Fibroblast of the aortic adventitia (primary cell): Measurements from ENCODE around the gene TMIGD2. TPM values are rescaled to one million over a fixed set of nuclear protein-coding genes. Genes with fewer than 3 reads are reported as not detected.

Source experiments
- DNase-seq: peaks from one replicate; pipeline ENCODE4 v3.0.0-alpha.2; 2010; ENCODE audit warnings: low read depth
- H3K4me3 ChIP-seq: 2 replicates; pipeline ENCODE4 v1.5.1; 2011; ENCODE audit warnings: low read depth, mild to moderate bottlenecking, control low read depth, low read length, moderate library complexity
- total RNA-seq: library from RNA; depleted of rRNA; stranded (reverse); fragments of >200 nt; gene quantifications from 2 replicates; pipeline ENCODE4 v1.2.3, GENCODE V29; 2012; ENCODE audit warnings: low replicate concordance
- TF ChIP-seq, protein P1 (sequence below): IDR thresholded peaks from 2 replicates; pipeline ENCODE4 v1.5.1; 2011; ENCODE audit warnings: mild to moderate bottlenecking, low read length, control low read depth, inconsistent platforms; ENCODE audit not compliant: insufficient read depth

The TMIGD2 gene
- total RNA-seq, 1 donor, result not detected

DNA sequence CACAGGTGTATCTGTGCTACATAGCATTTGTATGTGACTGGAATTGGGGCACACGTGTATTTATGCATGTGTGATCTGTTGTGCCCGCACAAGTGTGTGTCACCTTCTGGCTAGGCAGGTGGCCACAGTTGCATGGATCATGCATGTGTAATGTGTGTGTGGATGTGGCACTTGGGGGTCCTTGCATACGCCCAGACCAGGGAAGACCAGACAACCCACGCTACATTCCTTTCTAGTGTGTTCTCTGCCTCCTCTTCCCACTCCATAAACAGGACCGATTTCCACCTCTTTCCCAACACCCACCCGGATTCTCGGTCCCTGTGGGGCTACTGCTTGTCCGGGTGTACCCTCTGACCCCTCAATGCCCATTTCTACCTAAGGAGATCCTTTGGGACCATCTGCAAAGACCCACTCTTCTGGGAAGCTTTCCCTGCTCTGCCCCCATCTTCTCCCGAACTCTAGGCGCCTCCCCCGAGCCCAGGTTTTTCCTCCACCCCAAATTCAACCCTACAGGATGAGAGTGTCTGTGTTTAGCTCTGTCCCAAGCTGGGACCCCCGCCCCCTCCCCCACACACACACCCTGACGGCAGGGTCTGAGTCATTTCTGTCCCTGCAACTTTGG lies 24.1 kb upstream of the TMIGD2 start:
- no peak overlapping the region for H3K4me3 ChIP-seq
- no peak for DNase-seq
- TF ChIP-seq, protein P1, sequence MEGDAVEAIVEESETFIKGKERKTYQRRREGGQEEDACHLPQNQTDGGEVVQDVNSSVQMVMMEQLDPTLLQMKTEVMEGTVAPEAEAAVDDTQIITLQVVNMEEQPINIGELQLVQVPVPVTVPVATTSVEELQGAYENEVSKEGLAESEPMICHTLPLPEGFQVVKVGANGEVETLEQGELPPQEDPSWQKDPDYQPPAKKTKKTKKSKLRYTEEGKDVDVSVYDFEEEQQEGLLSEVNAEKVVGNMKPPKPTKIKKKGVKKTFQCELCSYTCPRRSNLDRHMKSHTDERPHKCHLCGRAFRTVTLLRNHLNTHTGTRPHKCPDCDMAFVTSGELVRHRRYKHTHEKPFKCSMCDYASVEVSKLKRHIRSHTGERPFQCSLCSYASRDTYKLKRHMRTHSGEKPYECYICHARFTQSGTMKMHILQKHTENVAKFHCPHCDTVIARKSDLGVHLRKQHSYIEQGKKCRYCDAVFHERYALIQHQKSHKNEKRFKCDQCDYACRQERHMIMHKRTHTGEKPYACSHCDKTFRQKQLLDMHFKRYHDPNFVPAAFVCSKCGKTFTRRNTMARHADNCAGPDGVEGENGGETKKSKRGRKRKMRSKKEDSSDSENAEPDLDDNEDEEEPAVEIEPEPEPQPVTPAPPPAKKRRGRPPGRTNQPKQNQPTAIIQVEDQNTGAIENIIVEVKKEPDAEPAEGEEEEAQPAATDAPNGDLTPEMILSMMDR, result no peak

DNA sequence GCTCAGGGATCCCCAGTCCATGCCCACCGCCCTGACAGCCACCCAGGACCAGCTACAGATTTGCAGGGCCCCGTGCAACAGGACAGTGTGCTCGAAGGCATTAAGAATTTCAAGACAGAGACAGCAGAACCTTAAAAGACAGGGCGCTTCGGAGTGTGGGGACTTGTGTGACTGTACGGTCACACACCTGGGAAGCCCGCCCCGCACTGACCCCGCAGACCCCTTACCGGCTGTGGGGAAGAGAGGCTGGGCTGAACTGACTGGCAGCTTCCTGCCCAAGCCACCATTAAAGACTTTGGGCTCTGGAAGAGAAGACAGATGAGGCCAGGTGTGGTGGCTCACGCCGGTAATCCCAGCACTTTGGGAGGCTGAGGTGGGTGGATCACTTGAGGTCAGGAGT lies 22.0 kb upstream of the TMIGD2 start:
- no peak overlapping the region for H3K4me3 ChIP-seq
- TF ChIP-seq, protein P1, result no peak
- DNase-seq, result no peak

DNA sequence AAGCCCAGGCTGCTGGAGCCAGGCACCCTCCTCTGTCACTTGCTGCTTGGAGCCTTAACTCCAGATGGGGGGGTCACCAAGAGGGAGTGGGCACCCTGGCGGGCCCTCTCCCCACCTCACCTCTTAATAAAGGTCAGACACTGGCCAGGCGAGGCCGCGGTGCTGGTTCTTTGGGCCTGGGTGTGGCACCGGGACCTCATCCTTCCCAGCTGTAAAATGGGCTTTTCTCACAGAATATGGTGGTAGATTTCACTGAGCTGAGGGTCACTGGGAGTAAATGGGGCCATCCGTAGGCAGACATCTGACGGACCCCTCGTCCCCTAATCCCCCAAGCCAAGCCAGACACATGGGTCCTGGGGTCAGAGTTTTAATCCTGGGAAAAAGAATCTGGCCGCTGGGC lies 21.5 kb upstream of the TMIGD2 start:
- no peak overlapping the region for H3K4me3 ChIP-seq
- no peak for DNase-seq
- TF ChIP-seq, protein P1, result no peak

DNA sequence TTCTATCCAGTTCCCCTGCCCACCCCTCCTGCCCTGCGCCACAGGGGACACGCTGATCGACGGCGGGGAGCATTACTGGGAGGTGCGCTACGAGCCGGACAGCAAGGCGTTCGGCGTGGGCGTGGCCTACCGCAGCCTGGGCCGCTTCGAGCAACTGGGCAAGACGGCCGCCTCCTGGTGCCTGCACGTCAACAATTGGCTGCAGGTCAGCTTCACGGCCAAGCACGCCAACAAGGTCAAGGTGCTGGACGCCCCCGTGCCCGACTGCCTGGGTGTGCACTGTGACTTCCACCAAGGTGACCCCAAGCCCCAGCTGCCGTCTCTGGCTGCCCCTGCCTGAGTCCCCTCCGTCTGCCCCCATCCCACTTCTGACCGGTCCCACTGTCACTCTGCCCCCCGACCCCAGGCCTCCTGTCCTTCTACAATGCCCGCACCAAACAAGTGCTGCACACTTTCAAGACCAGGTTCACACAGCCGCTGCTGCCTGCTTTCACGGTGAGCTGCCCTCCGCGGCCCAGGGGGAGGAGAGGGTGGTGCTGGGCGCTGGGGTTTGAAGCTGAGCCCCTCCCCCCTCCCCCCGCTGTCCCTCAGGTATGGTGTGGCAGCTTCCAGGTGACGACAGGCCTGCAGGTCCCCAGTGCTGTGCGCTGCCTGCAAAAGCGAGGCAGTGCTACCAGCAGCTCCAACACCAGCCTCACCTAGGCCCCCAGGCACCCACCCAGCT lies 20.9 kb upstream of the TMIGD2 start:
- H3K4me3 ChIP-seq, result no peak overlapping the region
- TF ChIP-seq, protein P1, result no peak
- no peak for DNase-seq

DNA sequence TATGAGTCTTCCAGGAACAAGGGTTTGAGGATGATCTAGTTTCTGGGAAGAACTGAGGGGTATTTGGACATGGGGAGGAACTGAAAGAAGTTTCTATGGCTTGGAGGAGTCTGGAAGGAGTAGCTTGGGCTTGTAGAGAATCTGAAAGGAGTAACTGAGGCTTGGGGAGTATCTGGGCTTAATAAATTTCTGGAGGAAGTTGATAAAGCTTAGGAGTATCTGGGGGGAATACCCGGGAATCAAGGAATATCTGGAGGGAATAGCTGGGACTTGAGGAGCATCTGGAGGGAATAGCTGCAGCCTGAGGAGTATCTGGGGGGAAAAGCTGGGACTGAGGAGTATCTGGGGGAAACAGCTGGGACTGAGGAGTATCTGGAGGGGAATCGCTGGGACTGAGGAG lies 18.2 kb upstream of the TMIGD2 start:
- no peak for DNase-seq
- TF ChIP-seq, protein P1, result no peak

DNA sequence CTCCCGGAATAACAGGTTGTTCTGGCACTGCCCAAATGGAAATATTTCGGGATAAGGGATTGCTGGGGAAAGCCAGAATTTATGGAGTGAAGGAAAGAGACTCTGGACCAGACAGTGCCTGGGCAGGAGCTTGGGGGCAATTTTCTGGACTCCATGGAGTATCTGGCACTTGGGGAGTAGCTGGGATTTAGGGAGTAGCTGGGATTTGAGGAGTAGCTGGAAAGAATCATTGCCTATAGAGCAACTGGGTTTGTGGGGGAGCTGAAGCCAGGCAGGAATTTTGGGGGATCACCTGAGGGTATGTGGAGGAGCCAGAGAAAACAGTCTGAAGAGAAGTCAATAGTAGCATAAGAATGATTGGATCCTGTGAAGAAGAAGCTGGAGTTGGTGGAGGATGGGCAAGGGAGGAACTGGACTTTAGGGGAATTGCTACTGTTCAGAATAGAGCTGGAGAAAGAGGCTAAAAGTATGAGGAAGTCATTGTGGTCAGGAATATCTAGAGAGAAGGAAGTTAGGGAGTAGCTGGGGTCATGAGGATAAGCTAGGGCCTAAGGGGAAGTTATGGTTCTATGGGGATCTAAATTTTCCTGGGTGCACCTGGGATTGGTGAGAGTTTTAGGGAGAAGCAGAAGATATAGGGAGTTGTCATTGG lies 17.0 kb upstream of the TMIGD2 start:
- DNase-seq, result no peak
- TF ChIP-seq, protein P1, result no peak
- no peak overlapping the region for H3K4me3 ChIP-seq

More for the DNA sequence above, 18.2 kb upstream of the TMIGD2 start:
- H3K4me3 ChIP-seq, result no peak overlapping the region
